ENCODE data around the gene COG6. TPM values are rescaled to one million over a fixed set of nuclear protein-coding genes. Genes with fewer than 3 reads are reported as not detected.

The COG6 gene
- total RNA-seq, 2 donors from 2014 or later = 19.5 to 27.6 TPM

DNA sequence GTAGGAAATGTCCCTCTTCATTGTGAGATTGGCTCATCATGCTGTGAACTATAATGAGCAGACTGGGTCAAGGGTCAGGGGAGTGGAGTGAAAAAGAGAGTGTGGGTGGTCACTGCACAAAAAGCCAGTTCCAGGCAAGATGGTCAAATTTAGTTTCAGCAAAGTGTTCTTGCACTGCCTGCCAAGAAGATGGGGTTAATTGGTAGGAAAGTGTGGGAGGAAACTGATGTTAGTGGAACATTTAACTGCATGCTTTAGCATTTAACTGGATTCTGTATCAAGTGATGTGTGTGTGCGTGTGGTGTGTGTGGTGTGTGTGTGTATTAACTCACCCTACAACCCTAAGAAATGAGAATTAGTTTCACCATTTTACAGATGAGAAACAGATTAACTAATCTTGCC lies 131.6 kb downstream of the COG6 start:
- H3K27me3 ChIP-seq (replicated peaks; ENCODE audit: insufficient read depth) = no peaks in the 10 kb centered on the region
- TF ChIP-seq POLR2AphosphoS5 (IDR thresholded peaks at IDR 0.05) (no peak), POLR2A (IDR thresholded peaks at IDR 0.05) (no peak)
- TF ChIP-seq, protein P1, sequence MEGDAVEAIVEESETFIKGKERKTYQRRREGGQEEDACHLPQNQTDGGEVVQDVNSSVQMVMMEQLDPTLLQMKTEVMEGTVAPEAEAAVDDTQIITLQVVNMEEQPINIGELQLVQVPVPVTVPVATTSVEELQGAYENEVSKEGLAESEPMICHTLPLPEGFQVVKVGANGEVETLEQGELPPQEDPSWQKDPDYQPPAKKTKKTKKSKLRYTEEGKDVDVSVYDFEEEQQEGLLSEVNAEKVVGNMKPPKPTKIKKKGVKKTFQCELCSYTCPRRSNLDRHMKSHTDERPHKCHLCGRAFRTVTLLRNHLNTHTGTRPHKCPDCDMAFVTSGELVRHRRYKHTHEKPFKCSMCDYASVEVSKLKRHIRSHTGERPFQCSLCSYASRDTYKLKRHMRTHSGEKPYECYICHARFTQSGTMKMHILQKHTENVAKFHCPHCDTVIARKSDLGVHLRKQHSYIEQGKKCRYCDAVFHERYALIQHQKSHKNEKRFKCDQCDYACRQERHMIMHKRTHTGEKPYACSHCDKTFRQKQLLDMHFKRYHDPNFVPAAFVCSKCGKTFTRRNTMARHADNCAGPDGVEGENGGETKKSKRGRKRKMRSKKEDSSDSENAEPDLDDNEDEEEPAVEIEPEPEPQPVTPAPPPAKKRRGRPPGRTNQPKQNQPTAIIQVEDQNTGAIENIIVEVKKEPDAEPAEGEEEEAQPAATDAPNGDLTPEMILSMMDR (IDR thresholded peaks at IDR 0.05) = no peak
- no peaks in the 10 kb centered on the region for H3K36me3 ChIP-seq
- no peak overlapping the region for H3K27ac ChIP-seq
- no peak overlapping the region for H3K4me3 ChIP-seq
- no peaks in the 10 kb centered on the region for H3K9me3 ChIP-seq
- WGBS = 53% methylated on average over 1 of the region's 1 CpG
- H3K4me1 ChIP-seq (replicated peaks) = no peaks in the 10 kb centered on the region
- no peak for DNase-seq (ENCODE audit: low spot score)
- intact Hi-C loops (cut with DNase I) = no loop called here

DNA sequence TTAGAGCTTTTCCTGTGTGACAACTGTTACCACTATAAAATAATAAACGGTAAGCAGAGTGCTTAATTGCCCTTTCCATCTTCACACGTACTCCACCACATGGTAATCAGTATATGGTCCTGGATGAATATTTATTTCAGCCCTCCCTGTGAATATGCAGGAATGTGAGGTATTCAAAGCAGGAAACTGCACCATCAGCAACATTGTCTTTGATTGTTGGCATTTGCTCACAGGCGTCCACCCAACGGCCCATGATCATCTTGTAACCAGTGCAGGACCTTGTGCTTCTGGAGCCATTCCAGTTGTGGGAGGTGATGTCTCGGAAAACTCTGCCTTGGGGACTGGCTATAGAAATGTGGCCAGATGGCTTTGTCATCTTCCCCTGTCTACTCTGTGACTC lies 132.6 kb downstream of the COG6 start:
- H3K4me3 ChIP-seq = no peak overlapping the region
- no peaks in the 10 kb centered on the region for H3K4me1 ChIP-seq (replicated peaks)
- WGBS = 64% methylated on average over 5 of the region's 5 CpGs
- H3K36me3 ChIP-seq = no peaks in the 10 kb centered on the region
- H3K27ac ChIP-seq = no peak overlapping the region
- no peak for TF ChIP-seq POLR2AphosphoS5 (IDR thresholded peaks at IDR 0.05)
- TF ChIP-seq, protein P1 (IDR thresholded peaks at IDR 0.05) = no peak
- no peak for TF ChIP-seq POLR2A (IDR thresholded peaks at IDR 0.05)
- H3K27me3 ChIP-seq (replicated peaks; ENCODE audit: insufficient read depth) = no peaks in the 10 kb centered on the region
- no peaks in the 10 kb centered on the region for H3K9me3 ChIP-seq
- intact Hi-C loops (cut with DNase I) = no loop called here
- DNase-seq (ENCODE audit: low spot score) = no peak

DNA sequence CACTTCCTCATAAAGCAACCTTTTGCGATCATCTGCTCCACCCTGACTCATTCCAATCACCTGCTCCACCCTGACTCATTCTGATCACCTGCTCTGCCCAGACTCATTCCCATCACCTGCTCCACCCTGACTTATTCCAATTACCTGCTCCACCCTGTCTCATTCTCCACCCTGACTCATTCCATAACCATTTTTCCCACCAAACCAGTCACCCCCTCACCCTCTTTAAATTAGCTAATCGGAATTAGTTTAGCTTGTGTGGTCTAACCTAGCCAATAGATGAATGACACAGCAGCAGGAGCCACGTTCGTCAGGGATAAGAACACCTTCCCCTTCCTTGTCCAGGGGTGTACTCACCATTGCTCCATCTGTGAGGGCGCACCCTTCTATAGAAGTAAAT lies 134.0 kb downstream of the COG6 start:
- TF ChIP-seq, protein P1 (IDR thresholded peaks at IDR 0.05) = no peak
- TF ChIP-seq POLR2AphosphoS5 (IDR thresholded peaks at IDR 0.05) = no peak
- TF ChIP-seq POLR2A (IDR thresholded peaks at IDR 0.05) = no peak
- H3K4me3 ChIP-seq = no peak overlapping the region
- H3K9me3 ChIP-seq = no peaks in the 10 kb centered on the region
- H3K36me3 ChIP-seq = no peaks in the 10 kb centered on the region
- no peak for DNase-seq (ENCODE audit: low spot score)
- no peaks in the 10 kb centered on the region for H3K27me3 ChIP-seq (replicated peaks; ENCODE audit: insufficient read depth)
- intact Hi-C loops (cut with DNase I) = no loop called here
- H3K4me1 ChIP-seq (replicated peaks) = no peaks in the 10 kb centered on the region
- no peak overlapping the region for H3K27ac ChIP-seq
- WGBS = 97% methylated on average over 5 of the region's 5 CpGs

Small RNA genes within 50 kb of the gene (microRNA-seq; reads per million reads assigned to microRNA genes)
- gene MIR4305 = not detected

Small RNA genes within 50 kb of the gene (small RNA-seq; reads per million reads assigned to genes)
- gene MIR4305 = 0 reads per million in 2 donors
- 0 reads per million in 2 donors for gene RNY4P14

Other genes starting within 250 kb of the COG6 start
- gene LHFPL6, start 52.5 kb upstream of the COG6 start, total RNA-seq = 10 to 100 TPM in 1 of 2 donors, 1 to 10 TPM in 1; 7.5 to 40.0 TPM

Measured in prostate gland (tissue), 2 donors.